ENCODE measurements around the gene XPO5.

DNA sequence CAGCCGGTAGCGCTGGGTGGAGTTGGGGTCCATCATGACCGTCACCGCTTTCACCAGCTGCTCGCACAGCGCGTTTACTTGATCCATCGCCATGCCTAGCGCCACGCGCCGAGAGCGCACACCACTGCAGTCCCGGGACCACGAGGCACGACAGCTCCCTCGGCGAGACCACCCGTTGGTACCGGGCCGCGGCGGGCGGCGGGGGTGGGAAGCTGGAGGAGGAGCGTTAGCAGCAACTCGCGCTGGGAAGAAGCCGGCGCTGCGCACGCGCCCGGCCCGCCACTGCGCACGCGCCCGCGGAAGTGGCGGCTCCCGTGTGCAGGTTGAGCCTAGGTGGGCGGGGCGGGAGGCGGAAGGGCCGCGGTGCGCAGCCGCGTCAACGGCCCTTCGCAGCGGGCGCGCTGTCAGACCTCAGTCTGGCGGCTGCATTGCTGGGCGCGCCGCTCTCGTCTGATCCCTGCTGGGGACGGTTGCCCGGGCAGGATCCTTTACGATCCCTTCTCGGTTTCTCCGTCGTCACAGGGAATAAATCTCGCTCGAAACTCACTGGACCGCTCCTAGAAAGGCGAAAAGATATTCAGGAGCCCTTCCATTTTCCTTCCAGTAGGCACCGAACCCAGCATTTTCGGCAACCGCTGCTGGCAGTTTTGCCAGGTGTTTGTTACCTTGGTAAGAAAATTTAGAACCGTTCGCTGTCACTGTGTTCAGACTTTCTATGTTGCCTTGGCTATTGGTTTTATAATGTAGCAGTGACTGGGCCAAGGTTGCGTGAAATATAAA, at the start of gene XPO5, which contains the start of gene POLH:
- TF ChIP-seq POLR2AphosphoS5 (IDR thresholded peaks at IDR 0.05; ENCODE audit: low read depth, low read length) (peak; percentile 98), SMC3 (IDR thresholded peaks at IDR 0.05; ENCODE audit: low read depth, low read length) (no peak), RFX5 (IDR thresholded peaks at IDR 0.05; ENCODE audit: low read length) (no peak), TEAD4 (IDR thresholded peaks at IDR 0.05; ENCODE audit: borderline replicate concordance, insufficient read depth) (no peak), FOSL2 (IDR thresholded peaks at IDR 0.05; ENCODE audit: borderline replicate concordance, low read depth) (no peak), NFIC (IDR thresholded peaks at IDR 0.05; ENCODE audit: borderline replicate concordance) (no peak)
- TF ChIP-seq, protein P1, sequence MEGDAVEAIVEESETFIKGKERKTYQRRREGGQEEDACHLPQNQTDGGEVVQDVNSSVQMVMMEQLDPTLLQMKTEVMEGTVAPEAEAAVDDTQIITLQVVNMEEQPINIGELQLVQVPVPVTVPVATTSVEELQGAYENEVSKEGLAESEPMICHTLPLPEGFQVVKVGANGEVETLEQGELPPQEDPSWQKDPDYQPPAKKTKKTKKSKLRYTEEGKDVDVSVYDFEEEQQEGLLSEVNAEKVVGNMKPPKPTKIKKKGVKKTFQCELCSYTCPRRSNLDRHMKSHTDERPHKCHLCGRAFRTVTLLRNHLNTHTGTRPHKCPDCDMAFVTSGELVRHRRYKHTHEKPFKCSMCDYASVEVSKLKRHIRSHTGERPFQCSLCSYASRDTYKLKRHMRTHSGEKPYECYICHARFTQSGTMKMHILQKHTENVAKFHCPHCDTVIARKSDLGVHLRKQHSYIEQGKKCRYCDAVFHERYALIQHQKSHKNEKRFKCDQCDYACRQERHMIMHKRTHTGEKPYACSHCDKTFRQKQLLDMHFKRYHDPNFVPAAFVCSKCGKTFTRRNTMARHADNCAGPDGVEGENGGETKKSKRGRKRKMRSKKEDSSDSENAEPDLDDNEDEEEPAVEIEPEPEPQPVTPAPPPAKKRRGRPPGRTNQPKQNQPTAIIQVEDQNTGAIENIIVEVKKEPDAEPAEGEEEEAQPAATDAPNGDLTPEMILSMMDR (IDR thresholded peaks at IDR 0.05): peak; percentile 30; the same call in 1 of the 2 replicates
- TF ChIP-seq, protein P2, sequence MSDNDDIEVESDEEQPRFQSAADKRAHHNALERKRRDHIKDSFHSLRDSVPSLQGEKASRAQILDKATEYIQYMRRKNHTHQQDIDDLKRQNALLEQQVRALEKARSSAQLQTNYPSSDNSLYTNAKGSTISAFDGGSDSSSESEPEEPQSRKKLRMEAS (IDR thresholded peaks at IDR 0.05; ENCODE audit: low read depth): no peak; the same call in 1 of the 2 replicates
